ENCODE measurements around the gene MMP24OS.
A peak's percentile ranks its signal among the peaks of the same experiment; 100 is the strongest.
"Not testable (repeated sequence)": the region's sequence is repeated elsewhere in the genome, so short reads cannot be mapped to it uniquely, and the experiment has no call there.

Gene MMP24OS

DNA sequence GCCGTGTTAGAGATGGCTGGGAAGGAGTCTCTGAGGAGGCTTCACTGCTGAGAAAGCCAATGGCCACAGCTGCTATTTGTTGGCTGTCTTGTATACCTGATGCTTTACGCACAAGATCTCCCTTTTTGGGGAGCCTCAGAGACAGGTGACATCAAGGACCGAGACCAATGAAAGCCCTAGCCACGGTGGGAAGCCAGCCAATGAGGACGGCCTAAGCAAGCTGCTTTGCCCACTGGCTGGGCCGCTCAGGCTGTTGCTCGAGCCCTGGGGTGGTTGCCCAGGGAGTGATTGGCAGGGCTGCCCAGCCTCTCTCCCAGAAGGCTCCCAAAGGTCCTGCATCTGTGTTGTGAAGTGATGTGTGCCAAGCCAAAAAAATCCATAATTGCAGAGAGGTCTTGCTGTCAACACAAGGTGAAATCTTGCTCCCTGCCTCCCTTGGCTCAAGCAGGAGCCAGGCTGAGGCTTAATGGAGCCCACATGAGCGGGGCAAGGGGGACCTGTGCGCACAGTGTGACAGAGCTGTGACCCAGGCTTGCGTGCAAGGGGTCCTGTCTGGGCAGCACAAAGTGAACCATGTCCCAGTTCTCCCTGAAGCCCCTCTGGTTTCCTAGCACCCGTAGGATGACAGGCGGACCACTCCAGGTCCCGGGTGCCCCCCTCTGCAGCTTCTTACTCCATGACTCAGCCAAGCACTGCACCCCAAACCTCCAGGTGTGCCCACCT is 4.3 kb downstream of the MMP24OS start:
- DNase-seq: no peak

DNA sequence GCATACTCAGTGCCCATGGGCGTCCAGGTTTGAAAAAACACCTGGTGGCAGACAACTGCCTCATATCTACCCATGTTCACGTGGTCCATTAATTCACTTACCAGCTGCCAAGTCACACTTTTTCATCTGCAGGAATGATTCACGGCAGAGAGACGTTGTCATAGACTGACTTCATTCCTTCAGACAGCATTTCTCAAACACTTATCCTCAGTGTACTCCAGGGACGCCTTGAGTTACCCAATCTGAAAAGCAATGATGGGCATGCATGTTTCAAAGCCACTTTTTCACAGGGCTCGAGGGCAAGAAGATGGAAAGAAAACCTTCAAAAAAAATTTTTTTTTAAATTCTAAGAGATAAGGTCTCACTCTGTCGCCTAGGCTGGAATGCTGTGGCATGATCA is 6.0 kb downstream of the MMP24OS start:
- no peak for DNase-seq

DNA sequence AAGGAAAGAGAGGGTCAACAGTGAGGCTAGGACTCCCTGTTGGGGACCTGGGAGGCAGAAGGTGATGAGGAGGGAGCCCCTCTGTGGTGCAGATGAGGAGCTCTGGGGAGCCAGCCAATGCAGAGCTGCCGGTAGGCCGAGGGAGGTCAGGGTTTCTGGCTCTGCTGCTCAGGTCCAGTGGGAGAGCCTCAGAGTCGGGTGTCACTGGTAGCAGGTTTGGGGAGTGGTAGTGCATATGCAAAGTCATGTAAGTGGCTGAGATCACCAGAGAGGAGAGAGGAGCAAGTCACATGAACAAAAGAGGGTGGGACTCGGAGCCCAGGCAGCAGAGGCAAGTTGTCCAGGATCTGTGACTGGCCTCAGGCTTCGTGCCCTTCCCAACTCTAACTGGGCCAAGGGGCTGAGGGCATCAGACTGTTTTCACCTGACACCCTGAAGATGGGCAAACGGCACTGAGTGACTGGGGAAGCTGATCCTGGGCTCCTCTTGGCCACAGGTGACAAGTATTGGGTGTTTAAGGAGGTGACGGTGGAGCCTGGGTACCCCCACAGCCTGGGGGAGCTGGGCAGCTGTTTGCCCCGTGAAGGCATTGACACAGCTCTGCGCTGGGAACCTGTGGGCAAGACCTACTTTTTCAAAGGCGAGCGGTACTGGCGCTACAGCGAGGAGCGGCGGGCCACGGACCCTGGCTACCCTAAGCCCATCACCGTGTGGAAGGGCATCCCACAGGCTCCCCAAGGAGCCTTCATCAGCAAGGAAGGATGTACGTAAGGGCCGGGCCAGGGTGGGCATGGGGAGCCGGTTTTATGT is 6.6 kb downstream of the MMP24OS start:
- DNase-seq: no peak

DNA sequence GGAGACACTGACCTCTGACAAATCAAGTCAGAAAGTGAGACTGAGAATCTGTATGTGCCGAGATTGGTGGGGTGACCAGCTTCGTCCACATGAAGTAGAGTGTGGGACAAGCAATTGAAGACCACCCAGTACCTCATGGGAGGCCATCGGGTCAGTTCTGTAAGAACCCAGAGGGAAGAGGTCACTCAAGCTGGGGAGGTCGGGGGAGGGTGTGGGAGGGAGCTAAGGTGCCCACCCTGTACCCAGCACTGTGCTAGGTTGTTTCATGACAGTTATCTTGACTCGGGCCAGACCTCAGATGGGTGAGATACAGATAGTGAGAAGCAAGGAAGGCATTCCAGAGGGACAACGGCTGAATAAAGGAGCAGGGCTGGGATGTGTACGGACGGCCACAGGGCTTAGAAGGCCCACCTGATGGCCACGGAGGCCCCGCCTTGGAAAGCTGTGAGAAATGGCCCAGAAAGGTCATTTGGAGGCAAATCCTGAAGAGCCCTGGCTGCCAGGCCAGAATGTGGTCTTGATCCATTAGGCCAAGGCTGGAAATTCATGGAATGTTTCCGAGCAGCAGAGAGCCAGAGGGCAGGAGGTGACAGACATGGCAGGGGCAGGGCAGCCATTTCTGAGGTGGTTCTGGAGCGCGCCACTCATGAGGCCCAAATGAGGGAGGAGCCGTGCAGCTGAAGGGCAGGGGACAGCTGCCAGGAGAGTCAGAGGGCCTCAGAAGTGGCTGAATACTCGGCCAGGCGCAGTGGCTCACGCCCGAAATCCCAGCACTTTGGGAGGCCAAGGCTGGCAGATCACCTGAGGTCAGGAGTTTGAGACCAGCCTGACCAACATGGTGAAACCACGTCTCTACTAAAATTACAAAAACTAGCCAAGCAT is 7.7 kb downstream of the MMP24OS start:
- no peak for DNase-seq

DNA sequence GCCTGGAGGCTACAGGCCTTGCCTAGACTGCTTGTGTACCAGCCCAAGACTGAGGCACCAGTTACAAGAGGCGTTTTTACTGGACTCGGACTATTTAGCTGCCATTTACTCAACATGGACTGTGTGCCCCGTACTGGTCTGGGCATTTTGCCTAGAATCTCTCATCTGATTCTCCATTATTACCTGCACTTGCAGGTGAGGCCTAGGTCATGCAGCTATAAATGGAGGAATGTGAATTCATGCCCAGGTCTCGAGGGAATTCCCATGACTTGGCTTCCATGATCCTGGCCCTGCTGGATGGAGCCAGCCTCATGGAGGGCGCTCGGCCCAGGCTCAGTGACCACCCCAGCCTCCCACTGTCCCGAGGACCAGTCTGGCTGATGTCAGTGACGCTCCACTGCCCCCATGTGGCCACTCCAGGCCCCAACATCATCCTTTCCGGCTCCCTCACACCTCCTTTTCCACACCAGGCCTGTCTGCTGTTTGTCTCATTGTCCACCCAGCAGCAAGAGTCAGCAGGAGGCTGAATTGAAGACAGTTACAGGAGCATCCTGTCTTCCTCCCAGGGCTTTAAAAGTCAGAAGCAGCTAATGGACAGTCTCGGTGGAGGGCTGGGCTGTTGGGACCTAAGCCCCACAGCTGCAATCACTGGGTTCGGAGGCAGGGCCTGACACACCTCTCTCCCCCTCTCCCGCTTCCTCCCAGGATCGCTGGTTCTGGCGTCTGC is 8.7 kb downstream of the MMP24OS start:
- peak; percentile 51 for DNase-seq

DNA sequence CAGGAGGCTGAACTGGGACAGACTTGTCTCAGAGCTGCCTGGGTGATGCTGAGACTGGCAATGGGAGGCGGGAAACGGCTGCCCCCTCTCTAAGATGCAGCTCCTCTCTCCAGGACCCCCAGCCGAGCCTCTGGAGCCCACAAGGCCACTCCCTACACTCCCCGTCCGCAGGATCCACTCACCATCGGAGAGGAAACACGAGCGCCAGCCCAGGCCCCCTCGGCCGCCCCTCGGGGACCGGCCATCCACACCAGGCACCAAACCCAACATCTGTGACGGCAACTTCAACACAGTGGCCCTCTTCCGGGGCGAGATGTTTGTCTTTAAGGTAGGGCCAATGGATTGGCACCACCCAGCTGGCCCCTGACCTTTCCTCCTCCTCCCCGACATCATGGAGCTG is 10.8 kb downstream of the MMP24OS start:
- DNase-seq: no peak

DNA sequence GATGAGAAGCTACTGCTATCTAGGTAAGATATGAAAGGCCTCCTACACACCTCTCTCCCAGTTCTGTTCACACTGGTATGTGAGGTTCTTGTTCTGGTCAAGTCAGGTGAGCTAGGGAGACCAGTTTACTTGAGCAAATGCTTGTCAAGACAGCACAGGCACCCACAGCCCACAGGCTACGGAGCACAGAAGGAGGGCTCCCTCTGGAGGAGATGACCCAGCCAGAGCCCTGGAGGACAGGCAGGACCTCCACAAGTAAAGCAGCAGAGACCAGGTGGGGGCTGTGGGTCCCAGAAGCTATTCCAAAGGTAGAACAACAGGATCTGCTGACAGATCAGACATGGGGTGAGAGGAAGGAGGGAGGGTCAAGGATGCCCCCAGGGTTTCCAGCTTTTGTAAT is 13.2 kb downstream of the MMP24OS start:
- DNase-seq: no peak

DNA sequence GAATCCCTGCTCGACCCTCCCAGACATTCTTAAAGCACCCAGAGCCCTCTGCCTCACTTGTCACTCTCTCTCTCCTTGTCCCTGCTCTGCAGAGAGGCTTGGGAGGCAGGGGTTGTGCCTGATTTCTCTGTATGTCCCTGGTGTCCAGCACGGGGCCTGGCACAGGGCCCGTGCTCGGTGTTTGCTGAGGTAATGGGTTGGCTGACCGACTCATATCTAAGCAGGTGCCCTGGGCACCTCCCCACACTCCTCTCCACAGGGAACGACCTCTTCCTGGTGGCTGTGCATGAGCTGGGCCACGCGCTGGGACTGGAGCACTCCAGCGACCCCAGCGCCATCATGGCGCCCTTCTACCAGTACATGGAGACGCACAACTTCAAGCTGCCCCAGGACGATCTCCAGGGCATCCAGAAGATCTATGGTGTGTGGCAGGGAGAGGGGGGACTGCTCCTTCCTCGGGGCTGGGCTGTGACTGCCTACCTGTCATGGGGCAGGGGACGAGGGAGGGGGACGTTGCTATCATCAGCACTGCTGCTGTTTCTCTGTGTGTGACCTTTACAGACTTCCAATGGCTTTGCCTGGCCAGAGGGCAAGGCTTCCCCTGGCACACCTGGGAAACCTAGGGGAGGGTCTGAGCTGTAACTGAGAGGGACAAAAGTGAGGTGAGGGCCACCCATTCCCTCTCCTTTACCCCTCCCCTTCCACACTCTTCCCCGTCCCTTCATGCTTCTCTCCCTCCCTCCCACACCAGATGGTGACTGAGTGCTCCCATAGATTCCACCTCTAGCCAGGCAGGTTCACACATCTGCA is 14.2 kb downstream of the MMP24OS start:
- no peak for DNase-seq

DNA sequence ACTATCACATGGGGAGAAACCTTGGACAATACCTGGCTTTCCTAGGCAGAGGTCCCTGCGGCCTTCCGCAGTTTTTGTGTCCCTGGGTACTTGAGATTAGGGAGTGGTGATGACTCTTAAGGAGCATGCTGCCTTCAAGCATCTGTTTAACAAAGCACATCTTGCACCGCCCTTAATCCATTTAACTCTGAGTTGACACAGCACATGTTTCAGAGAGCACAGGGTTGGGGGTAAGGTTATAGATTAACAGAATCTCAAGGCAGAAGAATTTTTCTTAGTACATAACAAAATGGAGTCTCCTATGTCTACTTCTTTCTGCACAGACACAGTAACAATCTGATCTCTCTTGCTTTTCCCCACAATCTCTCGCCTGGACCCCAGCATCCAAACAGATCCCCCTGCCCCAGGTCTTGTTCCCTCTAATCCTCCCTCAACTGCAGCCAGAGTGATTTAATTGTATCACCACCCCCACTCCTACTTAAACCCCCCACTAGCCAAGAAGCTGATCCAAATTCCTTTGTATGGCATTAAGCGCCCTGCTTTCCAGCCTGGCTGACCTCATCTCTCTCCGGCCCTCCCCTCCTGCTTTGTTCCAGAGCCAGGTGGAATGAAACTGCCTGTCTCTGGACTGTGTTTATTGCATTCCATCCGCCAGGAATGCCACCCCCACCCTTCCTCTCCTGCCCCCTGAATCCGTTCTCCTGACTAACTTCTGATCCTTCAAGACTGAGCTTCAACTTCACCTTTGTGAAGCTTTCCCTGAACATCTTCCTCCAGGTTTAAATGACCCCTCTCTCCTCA is 15.0 kb downstream of the MMP24OS start:
- DNase-seq: not testable (repeated sequence)

DNA sequence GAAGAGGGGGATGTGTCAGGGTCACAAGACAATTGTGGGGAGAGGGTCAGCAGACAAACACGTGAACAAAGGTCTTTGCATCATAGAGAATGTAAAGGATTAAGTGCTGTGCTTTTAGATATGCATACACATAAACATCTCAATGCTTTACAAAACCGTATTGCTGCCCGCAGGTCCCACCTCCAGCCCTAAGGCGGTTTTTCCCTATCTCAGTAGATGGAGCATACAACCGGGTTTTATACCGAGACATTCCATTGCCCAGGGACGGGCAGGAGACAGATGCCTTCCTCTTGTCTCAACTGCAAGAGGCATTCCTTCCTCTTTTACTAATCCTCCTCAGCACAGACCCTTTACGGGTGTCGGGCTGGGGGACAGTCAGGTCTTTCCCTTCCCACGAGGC is 15.6 kb downstream of the MMP24OS start:
- DNase-seq: not testable (repeated sequence)

DNA sequence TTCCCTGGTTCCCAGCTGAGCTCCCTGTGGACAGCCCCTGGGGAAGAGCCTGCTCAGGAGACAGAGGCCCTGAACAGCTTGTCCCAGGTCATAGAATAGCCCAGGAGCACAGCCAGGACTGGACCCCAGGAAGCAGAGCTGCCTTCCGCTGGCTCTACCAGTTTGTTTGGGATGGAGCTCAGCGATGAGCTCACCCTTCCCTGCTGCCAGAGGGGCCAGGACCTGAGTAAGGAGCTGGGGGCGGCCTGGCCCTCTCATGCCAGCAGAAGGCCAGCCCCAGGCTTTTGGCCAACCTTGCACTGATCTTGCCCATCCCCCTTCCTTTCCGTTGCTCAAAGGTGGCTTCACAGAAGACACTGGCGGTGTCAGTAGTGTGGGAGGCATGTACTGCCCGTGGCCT is 17.5 kb downstream of the MMP24OS start:
- DNase-seq: no peak

DNA sequence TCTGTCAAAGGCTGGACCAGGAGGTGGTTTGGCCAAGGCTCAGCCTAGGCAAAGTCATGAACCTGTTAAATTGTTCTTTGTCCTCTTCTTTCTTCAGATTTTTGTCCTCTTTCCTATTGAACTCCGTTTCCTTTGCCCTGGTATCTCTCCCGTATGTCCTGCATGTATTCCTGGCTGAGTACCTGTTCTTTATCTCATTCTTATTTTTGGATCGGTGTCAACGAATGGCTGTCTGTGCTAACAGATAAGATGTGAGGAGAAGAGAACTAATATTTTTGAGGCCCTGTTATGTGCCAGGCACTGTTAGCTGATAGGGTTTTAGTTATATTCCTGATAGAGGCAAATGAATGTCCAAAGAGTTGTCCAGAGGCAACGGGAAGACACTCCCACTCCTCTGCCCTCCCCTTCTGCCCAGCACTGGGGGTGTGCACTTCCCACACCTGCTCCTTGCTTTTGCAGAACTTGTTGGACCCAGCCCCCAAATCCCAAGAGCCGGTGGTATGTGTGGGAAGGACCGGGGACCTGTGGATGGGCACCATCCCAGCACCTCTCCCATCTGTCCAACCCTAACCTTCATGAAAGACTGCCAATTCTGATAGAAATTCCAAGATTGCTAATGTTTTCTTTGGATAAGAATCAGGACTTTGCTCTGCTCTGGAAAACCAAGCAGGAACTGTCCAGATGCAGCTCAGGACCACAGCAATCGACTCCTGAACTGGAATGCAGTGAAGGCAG is 20.6 kb downstream of the MMP24OS start:
- DNase-seq: no peak

DNA sequence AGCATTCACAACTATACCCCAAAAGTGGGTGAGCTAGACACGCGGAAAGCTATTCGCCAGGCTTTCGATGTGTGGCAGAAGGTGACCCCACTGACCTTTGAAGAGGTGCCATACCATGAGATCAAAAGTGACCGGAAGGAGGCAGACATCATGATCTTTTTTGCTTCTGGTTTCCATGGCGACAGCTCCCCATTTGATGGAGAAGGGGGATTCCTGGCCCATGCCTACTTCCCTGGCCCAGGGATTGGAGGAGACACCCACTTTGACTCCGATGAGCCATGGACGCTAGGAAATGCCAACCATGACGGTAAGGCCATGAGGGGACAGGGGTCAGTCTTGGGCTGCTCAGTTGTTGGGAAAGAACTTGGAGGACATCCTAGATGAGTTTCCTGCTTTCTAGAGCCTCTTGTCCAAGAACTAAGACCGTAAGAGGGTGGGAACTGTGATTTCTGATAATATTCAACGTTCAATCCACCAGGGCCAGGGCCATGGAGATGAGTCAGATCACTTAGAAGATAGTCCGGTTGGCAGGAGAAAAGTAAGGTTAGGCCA is 23.4 kb downstream of the MMP24OS start:
- no peak for DNase-seq

DNA sequence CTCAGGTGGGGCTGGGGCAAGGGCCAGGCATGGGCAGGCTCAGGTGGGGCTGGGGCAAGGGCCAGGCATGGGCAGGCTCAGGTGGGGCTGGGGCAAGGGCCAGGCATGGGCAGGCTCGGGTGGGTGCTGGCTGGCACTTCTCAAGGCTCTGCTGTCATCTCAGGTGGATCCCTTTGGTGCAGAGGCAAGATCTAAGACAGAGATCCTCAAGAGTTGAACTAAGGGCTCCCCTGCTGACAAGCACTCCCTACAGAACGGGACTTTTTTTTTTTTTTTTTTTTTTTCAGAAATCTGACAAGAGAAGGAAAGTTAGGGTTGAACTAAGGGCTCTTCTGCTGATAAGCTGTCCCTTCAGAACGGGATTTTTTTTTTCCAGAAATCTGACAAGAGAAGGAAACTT is 24.9 kb downstream of the MMP24OS start:
- no peak for DNase-seq

DNA sequence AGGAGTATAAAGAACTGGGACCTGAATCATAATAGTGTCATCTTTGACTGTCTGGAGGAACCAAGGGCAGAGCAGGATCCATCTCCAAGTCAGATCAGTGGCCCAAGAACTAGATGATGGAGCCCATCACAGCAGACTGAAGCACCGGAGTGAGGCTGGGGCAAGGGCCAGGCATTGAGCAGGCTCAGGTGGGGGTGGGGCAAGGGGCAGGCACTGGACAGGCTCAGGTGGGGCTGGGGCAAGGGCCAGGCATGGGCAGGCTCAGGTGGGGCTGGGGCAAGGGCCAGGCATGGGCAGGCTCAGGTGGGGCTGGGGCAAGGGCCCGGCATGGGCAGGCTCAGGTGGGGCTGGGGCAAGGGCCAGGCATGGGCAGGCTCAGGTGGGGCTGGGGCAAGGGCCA is 25.3 kb downstream of the MMP24OS start:
- not testable (repeated sequence) for DNase-seq

DNA sequence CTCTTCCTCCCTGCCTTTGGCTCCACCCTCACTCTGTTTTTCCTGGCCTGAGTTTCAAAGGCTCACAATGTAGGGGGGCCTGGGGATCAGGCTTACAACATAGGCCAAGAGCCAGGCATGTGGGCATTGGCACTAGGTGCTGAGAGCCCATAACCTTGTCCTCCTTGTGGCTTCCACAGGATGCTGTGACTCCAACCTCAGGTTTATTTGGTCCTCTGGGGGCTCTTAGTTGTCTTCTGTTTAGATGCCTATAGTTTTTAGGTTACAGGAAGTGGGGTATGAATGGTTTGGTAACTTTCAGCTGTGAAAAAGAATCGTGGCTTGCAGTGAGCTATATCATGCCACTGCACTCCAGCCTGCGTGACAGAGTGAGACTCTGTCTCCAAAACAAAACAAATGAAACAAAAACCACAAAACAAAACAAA is 25.9 kb downstream of the MMP24OS start:
- DNase-seq: no peak

DNA sequence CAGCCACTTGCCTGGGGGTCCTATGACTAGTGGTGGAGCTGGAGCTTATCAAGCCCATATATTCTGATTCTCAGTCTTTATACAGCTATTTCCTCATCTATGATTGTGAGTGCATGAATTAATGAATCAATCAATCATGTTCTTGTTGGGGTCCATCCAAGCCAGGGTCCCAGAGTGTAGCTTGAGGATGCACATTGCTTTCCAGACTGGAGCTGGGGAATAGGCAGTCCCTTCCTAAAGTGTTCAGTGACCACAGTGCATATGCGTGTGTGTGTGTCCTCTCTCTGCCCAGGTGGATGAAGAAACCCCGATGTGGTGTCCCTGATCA is 26.3 kb downstream of the MMP24OS start:
- DNase-seq: no peak

DNA sequence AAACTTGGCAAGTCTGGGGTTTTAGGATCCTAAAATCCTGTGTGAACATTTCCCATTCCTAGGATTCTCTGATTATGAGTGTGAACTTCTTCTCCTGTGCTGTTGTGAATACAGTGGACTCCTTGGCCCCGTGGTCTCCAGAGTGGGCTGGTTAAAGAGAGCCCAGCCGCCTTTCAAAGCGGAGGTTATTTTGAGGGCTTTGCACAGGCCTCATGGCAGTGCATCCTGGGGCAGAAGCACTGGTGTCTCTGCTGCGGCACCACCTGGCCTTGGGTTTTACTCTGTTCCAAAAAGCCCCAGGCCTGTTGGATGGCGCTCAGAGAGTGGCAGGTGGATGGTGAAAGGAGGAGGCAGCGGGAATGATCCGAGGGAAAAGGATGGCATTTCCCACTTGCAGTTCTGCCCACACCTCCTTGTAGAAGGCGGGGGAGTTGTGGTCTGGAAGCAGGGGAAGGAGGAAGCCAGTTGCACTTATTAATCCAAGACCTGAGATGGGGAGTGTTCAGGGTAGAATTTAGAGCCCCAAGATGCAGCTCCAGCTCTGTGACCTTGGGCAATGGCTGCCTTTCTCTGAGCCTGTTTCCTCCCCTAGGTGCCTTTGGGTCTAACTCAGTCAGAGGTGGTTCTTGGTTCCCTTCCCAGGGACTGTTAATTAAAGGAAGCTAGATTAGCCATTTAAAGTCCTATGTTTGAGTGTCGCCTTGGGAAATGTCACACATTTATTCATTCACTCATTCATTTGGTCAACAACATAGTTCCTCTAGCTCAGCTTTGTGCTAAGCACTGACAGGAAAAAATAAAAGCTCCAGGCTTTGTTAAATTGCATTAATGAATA is 29.1 kb downstream of the MMP24OS start:
- DNase-seq: no peak

DNA sequence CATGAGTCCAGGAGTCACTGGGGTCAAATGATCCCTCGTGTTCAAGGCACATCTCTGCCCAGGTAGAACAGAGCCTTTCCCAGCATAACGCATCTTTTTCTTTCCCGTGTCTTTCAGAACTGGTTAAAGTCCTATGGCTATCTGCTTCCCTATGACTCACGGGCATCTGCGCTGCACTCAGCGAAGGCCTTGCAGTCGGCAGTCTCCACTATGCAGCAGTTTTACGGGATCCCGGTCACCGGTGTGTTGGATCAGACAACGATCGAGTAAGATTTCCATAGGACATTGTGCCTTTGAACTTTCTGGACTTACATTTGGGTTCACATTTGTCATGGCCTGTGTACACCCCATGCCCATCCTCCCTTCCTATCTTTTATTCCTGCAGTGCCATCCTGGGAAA is 31.2 kb downstream of the MMP24OS start:
- no peak for DNase-seq

Measured in activated naive CD4-positive, alpha-beta T cell treated with anti-CD3 and anti-CD28 coated beads, Interleukin-2, amount 50 U/mL, for 16 hours (primary cell).